AG04449 (cell line): ENCODE data around the gene WDR45B.

Experiments
- CTCF ChIA-PET: fragments of 350-600 bp; formaldehyde crosslinking; extraction: SDS; loops from one replicate; lab custom pipeline; 2021; ENCODE audit warnings: antibody characterized with exemption; lab: Yijun Ruan, JAX
- POLR2A ChIA-PET: fragments of 400-600, 350-600 bp; formaldehyde crosslinking; extraction: SDS; loops from one replicate; lab custom pipeline; 2020; ENCODE audit warnings: antibody characterized with exemption, inconsistent platforms; lab: Yijun Ruan, JAX
- DNase-seq: peaks from one replicate; pipeline ENCODE4 v3.0.0-alpha.2; 2010; ENCODE audit warnings: low read depth, low spot score
- H3K4me3 ChIP-seq: 2 replicates; pipeline ENCODE4 v1.5.1; 2011; ENCODE audit warnings: low read depth, mild to moderate bottlenecking, control low read depth, low read length
- TF ChIP-seq, protein P1 (sequence below): IDR thresholded peaks from one replicate; pipeline ENCODE4 v1.5.1; 2011; ENCODE audit warnings: mild to moderate bottlenecking, moderate library complexity, low read length, control low read depth, inconsistent platforms; ENCODE audit not compliant: insufficient read depth; ENCODE audit errors: missing control alignments

Gene WDR45B

DNA sequence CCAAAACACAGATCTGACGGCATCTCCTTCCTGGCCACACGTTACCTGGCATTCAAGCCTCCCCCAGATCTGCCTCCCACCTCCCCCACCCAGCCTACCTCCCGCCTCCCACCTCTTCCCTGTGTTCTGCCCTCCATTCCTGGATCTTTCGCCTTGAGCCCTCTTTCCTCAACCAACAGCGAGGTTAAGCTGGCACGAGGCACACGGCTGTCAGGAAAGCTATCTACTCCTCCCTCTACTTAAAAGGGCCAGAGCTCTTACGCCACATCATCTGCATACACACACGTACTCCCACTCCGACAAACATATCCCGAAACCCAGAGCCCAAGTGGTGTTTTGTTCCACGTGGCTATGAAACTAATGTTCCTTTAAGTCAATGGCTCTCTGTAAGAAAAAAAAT is 18.0 kb downstream of the WDR45B start:
- POLR2A ChIA-PET = no interaction called here
- no peak overlapping the region for H3K4me3 ChIP-seq
- CTCF ChIA-PET = no interaction called here
- DNase-seq = no peak
- TF ChIP-seq, protein P1, sequence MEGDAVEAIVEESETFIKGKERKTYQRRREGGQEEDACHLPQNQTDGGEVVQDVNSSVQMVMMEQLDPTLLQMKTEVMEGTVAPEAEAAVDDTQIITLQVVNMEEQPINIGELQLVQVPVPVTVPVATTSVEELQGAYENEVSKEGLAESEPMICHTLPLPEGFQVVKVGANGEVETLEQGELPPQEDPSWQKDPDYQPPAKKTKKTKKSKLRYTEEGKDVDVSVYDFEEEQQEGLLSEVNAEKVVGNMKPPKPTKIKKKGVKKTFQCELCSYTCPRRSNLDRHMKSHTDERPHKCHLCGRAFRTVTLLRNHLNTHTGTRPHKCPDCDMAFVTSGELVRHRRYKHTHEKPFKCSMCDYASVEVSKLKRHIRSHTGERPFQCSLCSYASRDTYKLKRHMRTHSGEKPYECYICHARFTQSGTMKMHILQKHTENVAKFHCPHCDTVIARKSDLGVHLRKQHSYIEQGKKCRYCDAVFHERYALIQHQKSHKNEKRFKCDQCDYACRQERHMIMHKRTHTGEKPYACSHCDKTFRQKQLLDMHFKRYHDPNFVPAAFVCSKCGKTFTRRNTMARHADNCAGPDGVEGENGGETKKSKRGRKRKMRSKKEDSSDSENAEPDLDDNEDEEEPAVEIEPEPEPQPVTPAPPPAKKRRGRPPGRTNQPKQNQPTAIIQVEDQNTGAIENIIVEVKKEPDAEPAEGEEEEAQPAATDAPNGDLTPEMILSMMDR = no peak

- ChIA-PET CTCF (interaction anchor here (1.4 kb wide), 1 partner anchor 18 kb away, joined by 4 read pairs; no protein-coding TSS in a partner anchor), POLR2A (no interaction called here)
- no peak overlapping the region for H3K4me3 ChIP-seq
- DNase-seq = no peak
- TF ChIP-seq, protein P1 = no peak
Observed at GRCh38 chr17:82629748-82630147, 18.5 kb downstream of the WDR45B start.

GRCh38 chr17:82627405-82627804 is 20.8 kb downstream of the WDR45B start:
- POLR2A ChIA-PET = no interaction called here
- H3K4me3 ChIP-seq = no peak overlapping the region
- CTCF ChIA-PET = no interaction called here
- DNase-seq = no peak
- TF ChIP-seq, protein P1 = no peak

DNA sequence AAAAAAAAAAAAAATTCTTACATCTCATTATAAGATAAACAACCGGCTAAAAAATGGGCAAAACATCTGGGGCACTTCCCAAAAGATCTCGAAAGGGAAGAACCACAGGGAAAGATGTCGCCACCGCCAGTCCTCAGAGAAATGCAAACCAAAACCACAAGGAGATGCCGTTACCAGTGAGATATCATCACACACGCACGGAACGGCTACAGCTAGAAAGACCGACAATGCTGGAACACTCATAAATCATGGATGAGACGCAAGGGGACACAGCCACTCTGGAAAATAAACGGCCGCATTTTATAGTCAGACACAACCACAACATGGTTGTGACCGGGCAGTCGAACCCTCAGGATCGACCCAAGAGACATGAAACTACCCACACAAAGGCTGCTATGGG is 24.5 kb downstream of the WDR45B start:
- ChIA-PET POLR2A (no interaction called here), CTCF (no interaction called here)
- no peak for DNase-seq
- H3K4me3 ChIP-seq = no peak overlapping the region
- TF ChIP-seq, protein P1 = no peak

- TF ChIP-seq, protein P1 = no peak
- ChIA-PET CTCF (no interaction called here), POLR2A (no interaction called here)
- DNase-seq = no peak
- no peak overlapping the region for H3K4me3 ChIP-seq
Observed at GRCh38 chr17:82619641-82620040, 28.6 kb downstream of the WDR45B start.

GRCh38 chr17:82619211-82619610 is 29.0 kb downstream of the WDR45B start:
- TF ChIP-seq, protein P1 = no peak
- H3K4me3 ChIP-seq = no peak overlapping the region
- DNase-seq = no peak
- CTCF ChIA-PET = no interaction called here
- POLR2A ChIA-PET = no interaction called here
